HG03159 (cell line): Measurements from ENCODE around the gene MMP17.

Experiments
- ATAC-seq: cut with Tn5 transposase; IDR thresholded peaks from one replicate; pipeline ENCODE4 v1.9.1; 2021; ENCODE audit warnings: mild to moderate bottlenecking, moderate library complexity; ENCODE audit not compliant: unreplicated experiment

MMP17 gene

GRCh38 chr12:131829791-131830334, 1.7 kb downstream of the MMP17 start:
- no peak for ATAC-seq

- no peak for ATAC-seq
Observed at GRCh38 chr12:131830335-131830913, 2.2 kb downstream of the MMP17 start.

- no peak for ATAC-seq
Observed at GRCh38 chr12:131830914-131831571, 2.9 kb downstream of the MMP17 start.

GRCh38 chr12:131831635-131832041, 3.4 kb downstream of the MMP17 start:
- ATAC-seq: no peak

- ATAC-seq: no peak
Observed at GRCh38 chr12:131832321-131833231, 4.4 kb downstream of the MMP17 start.

GRCh38 chr12:131833288-131833895, 5.2 kb downstream of the MMP17 start:
- no peak for ATAC-seq

GRCh38 chr12:131833896-131834641, 5.9 kb downstream of the MMP17 start:
- no peak for ATAC-seq

- no peak for ATAC-seq
Observed at GRCh38 chr12:131834798-131835615, 6.8 kb downstream of the MMP17 start.

GRCh38 chr12:131835616-131836171, 7.5 kb downstream of the MMP17 start:
- no peak for ATAC-seq

GRCh38 chr12:131836193-131836592, 8.0 kb downstream of the MMP17 start:
- ATAC-seq: no peak

- ATAC-seq: no peak
Observed at GRCh38 chr12:131836714-131837397, 8.7 kb downstream of the MMP17 start.

GRCh38 chr12:131840643-131841416, 12.6 kb downstream of the MMP17 start:
- ATAC-seq: no peak

GRCh38 chr12:131841547-131841946, 13.4 kb downstream of the MMP17 start:
- ATAC-seq: no peak

GRCh38 chr12:131842169-131842568, 14.0 kb downstream of the MMP17 start:
- ATAC-seq: no peak

GRCh38 chr12:131843527-131843926, 15.3 kb downstream of the MMP17 start:
- no peak for ATAC-seq

- no peak for ATAC-seq
Observed at GRCh38 chr12:131844140-131844539, 15.9 kb downstream of the MMP17 start.

- ATAC-seq: no peak
Observed at GRCh38 chr12:131844656-131845055, 16.5 kb downstream of the MMP17 start.

- ATAC-seq: no peak
Observed at GRCh38 chr12:131845121-131845520, 16.9 kb downstream of the MMP17 start.
